MCF 10A (cell line): ENCODE data around the gene CCDC88C. TPM values are rescaled to one million over a fixed set of nuclear protein-coding genes. Genes with fewer than 3 reads are reported as not detected.

Experiments used
- BruUV-seq: library from RNA; stranded (reverse); fragments of 400-500 nt; replicated peaks from 2 replicates; lab custom pipeline; 2021; lab: Mats Ljungman, UMichigan
- CTCF ChIA-PET: fragments of 300-600 bp; sonication (Branson Sonifier 250); formaldehyde crosslinking; extraction: SDS; loops from one replicate; lab custom pipeline; 2021; ENCODE audit warnings: antibody characterized with exemption, inconsistent platforms; lab: Yijun Ruan, JAX
- POLR2A ChIA-PET: fragments of 300-600, 350-650 bp; sonication (Branson Sonifier 250); formaldehyde crosslinking; extraction: SDS; loops from one replicate; lab custom pipeline; 2020; ENCODE audit warnings: antibody characterized with exemption, inconsistent platforms; lab: Yijun Ruan, JAX
- DNase-seq: peaks from one replicate; pipeline ENCODE4 v3.0.0-alpha.2; 2018; ENCODE audit not compliant: unreplicated experiment
- H3K27ac Mint-ChIP-seq: one replicate; pipeline ENCODE4 v1.8.0; 2022; ENCODE audit warnings: mild to moderate bottlenecking, low read depth, mixed read lengths; ENCODE audit not compliant: unreplicated experiment
- H3K27me3 Mint-ChIP-seq: one replicate; pipeline ENCODE4 v1.8.0; 2022; ENCODE audit warnings: mixed read lengths; ENCODE audit not compliant: insufficient read depth, unreplicated experiment
- H3K36me3 Mint-ChIP-seq: one replicate; pipeline ENCODE4 v1.8.0; 2022; ENCODE audit warnings: mild to moderate bottlenecking, moderate library complexity, mixed read lengths; ENCODE audit not compliant: insufficient read depth, unreplicated experiment
- H3K4me1 Mint-ChIP-seq: one replicate; pipeline ENCODE4 v1.8.0; 2022; ENCODE audit warnings: mixed read lengths; ENCODE audit not compliant: insufficient read depth, unreplicated experiment
- H3K4me3 Mint-ChIP-seq: one replicate; pipeline ENCODE4 v1.8.0; 2022; ENCODE audit warnings: mild to moderate bottlenecking, moderate library complexity, mixed read lengths; ENCODE audit not compliant: unreplicated experiment
- H3K9me3 Mint-ChIP-seq: one replicate; pipeline ENCODE4 v1.8.0; 2022; ENCODE audit warnings: mixed read lengths; ENCODE audit not compliant: unreplicated experiment
- CTCF ChIP-seq: fragments of 200-600 bp; IDR thresholded peaks from one replicate; pipeline ENCODE4 v1.8.0; 2022; ENCODE audit warnings: antibody characterized with exemption, mild to moderate bottlenecking; ENCODE audit not compliant: unreplicated experiment
- intact Hi-C: fragments of 100-400 bp; cut with micrococcal nuclease; formaldehyde crosslinking; loops from 2 replicates; pipeline ENCODE4 v1.14.1; 2022
- total RNA-seq: library from RNA; stranded (reverse); gene quantifications from 2 replicates; pipeline ENCODE4 v1.2.3, GENCODE V29; 2022

Gene CCDC88C
- total RNA-seq, 1 experiment from 2014 or later = 19.7 TPM

GRCh38 chr14:91335191-91336092, 82.2 kb downstream of the CCDC88C start:
- BruUV-seq = no TSS peak
- no peak for TF ChIP-seq CTCF
- Mint-ChIP-seq H3K9me3 (no peaks in the 10 kb centered on the region), H3K27ac (no peak overlapping the region), H3K27me3 (no peaks in the 10 kb centered on the region), H3K4me3 (no peak overlapping the region), H3K36me3 (peaks cover 14% of the 10 kb centered on the region), H3K4me1 (peaks cover 11% of the 10 kb centered on the region)
- no peak for DNase-seq
- ChIA-PET CTCF (interaction anchor here (0.8 to 1.5 kb wide), 2 partner anchors 12 to 41 kb away, joined by 3 to 5 read pairs; no protein-coding TSS in a partner anchor), POLR2A (interaction anchor here (0.5 kb wide), 1 partner anchor 17 kb away, joined by 5 read pairs; no protein-coding TSS in a partner anchor)
- intact Hi-C loops = no loop called here

GRCh38 chr14:91333650-91334039, 84.0 kb downstream of the CCDC88C start:
- ChIA-PET POLR2A (no interaction called here), CTCF (interaction anchor here (0.6 to 1.5 kb wide), 3 partner anchors 10 to 85 kb away, joined by 3 to 5 read pairs (median 5); partner anchors contain the start of gene CCDC88C)
- TF ChIP-seq CTCF = no peak
- DNase-seq = no peak
- intact Hi-C loops = no loop called here
- H3K27me3 Mint-ChIP-seq = no peaks in the 10 kb centered on the region
- H3K36me3 Mint-ChIP-seq = peaks cover 7% of the 10 kb centered on the region
- no TSS peak for BruUV-seq
- H3K4me1 Mint-ChIP-seq = peaks cover 11% of the 10 kb centered on the region
- H3K4me3 Mint-ChIP-seq = no peak overlapping the region
- H3K9me3 Mint-ChIP-seq = no peaks in the 10 kb centered on the region
- H3K27ac Mint-ChIP-seq = no peak overlapping the region

GRCh38 chr14:91332986-91333649, 84.5 kb downstream of the CCDC88C start:
- no peak for DNase-seq
- no TSS peak for BruUV-seq
- ChIA-PET POLR2A (interaction anchor here (0.8 kb wide), 1 partner anchor 85 kb away, joined by 3 read pairs; no protein-coding TSS in a partner anchor), CTCF (interaction anchor here (0.6 to 1.0 kb wide), 2 partner anchors 12 to 85 kb away, joined by 3 to 5 read pairs; partner anchors contain the start of gene CCDC88C)
- intact Hi-C loops = no loop called here
- TF ChIP-seq CTCF = no peak
- Mint-ChIP-seq H3K27me3 (no peaks in the 10 kb centered on the region), H3K9me3 (no peaks in the 10 kb centered on the region), H3K27ac (no peak overlapping the region), H3K4me1 (peaks cover 11% of the 10 kb centered on the region), H3K36me3 (peaks cover 7% of the 10 kb centered on the region), H3K4me3 (no peak overlapping the region)
